Measurements from ENCODE around the gene STT3A. TPM values are rescaled to one million over a fixed set of nuclear protein-coding genes. Genes with fewer than 3 reads are reported as not detected.

STT3A gene
- polyA plus RNA-seq, 2 of the 4 experiments (the other 2 are of a cell fraction): 92.1 to 197 TPM

- WGBS (ENCODE audit: missing lambda C conversion rate): 100% methylated on average over 1 of the region's 1 CpG
- FAIRE-seq (no peak), DNase-seq (ENCODE audit: low read depth in 1 of 2, low spot score in 1 of 2) (no peak), ATAC-seq (no peak)
- ChIA-PET POLR2A (no interaction called here), CTCF (no interaction called here)
- no peak overlapping the region for H3K4me2 ChIP-seq
- H3K9me3 ChIP-seq: no peaks in the 10 kb centered on the region
- no peak overlapping the region for H3K27ac ChIP-seq
- H3K4me1 ChIP-seq: peaks cover 23% of the 10 kb centered on the region
- no peak for TF ChIP-seq JUNB (IDR thresholded peaks at IDR 0.05)
- TF ChIP-seq RCOR1 (IDR thresholded peaks at IDR 0.05; ENCODE audit: low read depth, low read length): no peak
- TF ChIP-seq NFE2L2 (conservative IDR thresholded peaks at IDR 0.05; ENCODE audit: low read length): no peak
- no peak for TF ChIP-seq RARB (CRISPR knock-in tag; IDR thresholded peaks at IDR 0.05)
- TF ChIP-seq RAD21 (conservative IDR thresholded peaks at IDR 0.05 in 1 of 2, IDR thresholded peaks at IDR 0.05 in 1 of 2): no peak
- TF ChIP-seq MAZ (IDR thresholded peaks at IDR 0.05; ENCODE audit: borderline replicate concordance, low read depth, low read length): no peak
- no peak for TF ChIP-seq CTCF (IDR thresholded peaks at IDR 0.05)
- no peak for TF ChIP-seq ZNF302 (CRISPR knock-in tag; IDR thresholded peaks at IDR 0.05)
- TF ChIP-seq TP53 (CRISPR knock-in tag; IDR thresholded peaks at IDR 0.05): no peak
- TF ChIP-seq HMGXB4 (CRISPR knock-in tag; IDR thresholded peaks at IDR 0.05; ENCODE audit: borderline replicate concordance): no peak
- TF ChIP-seq HOXA7 (CRISPR knock-in tag; IDR thresholded peaks at IDR 0.05): no peak
- no peak for TF ChIP-seq KDM5A (IDR thresholded peaks at IDR 0.05)
- TF ChIP-seq BCL3 (IDR thresholded peaks at IDR 0.05): no peak
- no peak for TF ChIP-seq SMC3 (IDR thresholded peaks at IDR 0.05)
- no peak for TF ChIP-seq PBX3 (IDR thresholded peaks at IDR 0.05)
- TF ChIP-seq EHF (CRISPR knock-in tag; IDR thresholded peaks at IDR 0.05): no peak
- no peak overlapping the region for H3K4me3 ChIP-seq
Measured at GRCh38 chr11:125623064-125623463, 30.4 kb downstream of the STT3A start.

- no peak for FAIRE-seq
- Histone ChIP-seq H3K4me1 (peaks cover 27% of the 10 kb centered on the region), H3K4me3 (peak within 1 kb of the TSS; percentile 60), H3K27ac (peak within 1 kb of the TSS; percentile 84 to 88), H3K4me2 (peak within 1 kb of the TSS; percentile 79), H3K9me3 (no peaks in the 10 kb centered on the region)
- ATAC-seq: no peak
- ChIA-PET POLR2A (no interaction called here), CTCF (interaction anchor here (1.1 to 1.8 kb wide), 2 partner anchors 34 to 254 kb away, joined by 4 read pairs; no protein-coding TSS in a partner anchor)
- WGBS (ENCODE audit: missing lambda C conversion rate): 74% methylated on average over 8 of the region's 9 CpGs
- TF ChIP-seq JUN (IDR thresholded peaks at IDR 0.05): no peak
- no peak for TF ChIP-seq HES2 (IDR thresholded peaks at IDR 0.05)
- no peak for TF ChIP-seq SREBF2 (IDR thresholded peaks at IDR 0.05)
- TF ChIP-seq POLR2AphosphoS2 (conservative IDR thresholded peaks at IDR 0.05; ENCODE audit: low read length): no peak
- TF ChIP-seq HOXA7 (CRISPR knock-in tag; IDR thresholded peaks at IDR 0.05): no peak
- TF ChIP-seq RFX5 (IDR thresholded peaks at IDR 0.05): no peak
- TF ChIP-seq NR3C1 (IDR thresholded peaks at IDR 0.05): no peak
- TF ChIP-seq TP53 (CRISPR knock-in tag; IDR thresholded peaks at IDR 0.05): no peak
- TF ChIP-seq EP300 (IDR thresholded peaks at IDR 0.05): no peak
- no peak for TF ChIP-seq GATA3 (IDR thresholded peaks at IDR 0.05; ENCODE audit: borderline replicate concordance)
- no peak for TF ChIP-seq HMGXB4 (CRISPR knock-in tag; IDR thresholded peaks at IDR 0.05; ENCODE audit: borderline replicate concordance)
- no peak for DNase-seq (ENCODE audit: low read depth in 1 of 2, low spot score in 1 of 2)
Measured at GRCh38 chr11:125624756-125625213, 32.1 kb downstream of the STT3A start, which contains the start of gene CHEK1. TSS of gene CHEK1 (plus strand) at chr11:125625163. CDS start at chr11:125626769, 1,606 bp downstream.

Measured in A549 (cell line).